Hematopoietic multipotent progenitor cell treated with erythropoietin and hydrocortisone succinate and interleukin-3 and kit ligand, for 8 days (in vitro differentiated cells): Measurements from ENCODE around the gene IRF8.
"Not testable (repeated sequence)": the region's sequence is repeated elsewhere in the genome, so short reads cannot be mapped to it uniquely, and the experiment has no call there.

Experiments used
- DNase-seq: peaks from one replicate; pipeline ENCODE4 v3.0.0-alpha.2; 2015

Gene IRF8

DNA sequence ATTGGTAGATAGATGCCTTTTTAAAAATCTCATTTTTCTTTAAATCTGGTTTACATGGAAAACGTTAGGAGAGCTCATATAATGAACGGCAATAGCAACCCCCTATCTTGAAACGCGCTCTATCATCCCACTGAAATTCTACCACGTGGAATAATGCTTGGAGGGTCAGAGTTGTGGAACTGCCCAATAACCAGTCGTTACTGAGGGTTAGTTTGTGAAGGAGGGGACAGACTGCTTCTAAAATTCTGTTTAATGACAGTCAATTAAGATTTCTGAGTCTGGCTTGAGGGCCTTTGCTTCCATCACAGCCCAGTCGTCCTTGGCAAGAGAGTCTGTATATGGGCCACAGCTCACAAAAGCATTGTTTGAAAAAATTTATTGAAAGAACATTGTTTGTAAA, 482 bp downstream of the IRF8 start:
- DNase-seq = no peak

DNA sequence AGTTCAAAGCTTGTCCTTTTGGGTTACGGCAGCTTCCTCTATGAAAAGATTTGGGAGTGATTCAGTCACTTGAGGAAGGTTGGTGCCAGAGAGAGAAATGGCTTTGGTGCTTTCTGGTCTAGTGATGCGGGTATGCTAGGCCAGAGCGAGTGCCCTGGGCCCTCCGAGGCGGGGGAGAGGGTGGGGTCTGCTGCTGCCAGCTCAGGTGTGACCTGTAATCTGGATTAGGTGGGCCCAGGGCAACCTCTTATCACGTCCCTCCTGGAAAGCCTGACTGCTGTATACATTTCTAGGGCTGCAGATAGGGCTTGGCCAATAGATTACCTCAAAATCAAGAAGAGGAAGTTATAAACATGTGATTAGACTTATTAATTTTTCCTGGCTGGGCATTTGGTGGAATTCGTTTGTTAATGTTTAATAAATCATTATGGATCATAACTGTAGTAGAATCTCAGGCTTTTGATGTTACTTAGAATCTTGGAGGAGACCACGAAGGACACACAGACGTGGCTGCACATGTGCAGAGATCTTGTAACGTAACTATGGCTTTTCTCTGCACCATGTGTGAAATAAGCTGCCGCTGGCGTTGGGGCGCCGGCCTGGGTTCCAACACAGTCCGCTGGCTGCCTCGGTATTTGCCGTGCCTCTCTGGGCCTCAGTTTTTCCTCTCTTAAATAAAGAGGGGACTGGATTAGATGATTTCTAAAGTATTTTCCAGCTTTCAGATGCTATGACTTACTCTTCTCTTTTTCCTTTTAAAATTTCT, 1.2 kb downstream of the IRF8 start:
- DNase-seq = no peak

GRCh38 chr16:85901110-85901509, 2.1 kb downstream of the IRF8 start:
- no peak for DNase-seq

DNA sequence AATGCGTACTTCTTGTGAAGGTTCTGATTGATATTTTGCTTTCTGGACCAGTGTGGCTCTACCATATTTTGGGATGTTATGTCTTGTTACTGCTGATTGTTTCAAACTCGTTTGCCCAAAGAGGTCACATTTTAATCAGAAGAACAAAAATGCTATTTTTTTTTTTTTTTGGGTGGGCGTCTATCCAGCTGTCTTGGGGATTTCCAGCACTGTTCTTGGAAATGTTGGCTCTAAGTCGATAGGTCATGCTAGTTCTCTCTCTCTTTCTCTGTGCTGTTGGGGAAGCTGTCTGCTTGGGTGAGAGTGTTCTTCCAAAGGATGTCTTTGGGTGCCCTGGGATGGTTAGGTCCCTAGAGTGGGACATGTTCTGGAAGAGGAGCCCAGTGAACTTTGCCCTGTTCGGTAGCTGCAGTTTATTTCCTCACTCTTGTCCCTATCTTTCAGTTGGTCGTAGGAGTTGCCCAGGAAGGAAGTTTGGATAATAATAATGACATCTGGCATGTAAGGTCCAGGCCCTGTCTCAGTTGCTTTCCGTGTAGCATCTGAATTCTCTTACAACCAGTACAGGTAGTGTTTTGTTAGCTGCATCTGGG, 2.9 kb downstream of the IRF8 start:
- no peak for DNase-seq

DNA sequence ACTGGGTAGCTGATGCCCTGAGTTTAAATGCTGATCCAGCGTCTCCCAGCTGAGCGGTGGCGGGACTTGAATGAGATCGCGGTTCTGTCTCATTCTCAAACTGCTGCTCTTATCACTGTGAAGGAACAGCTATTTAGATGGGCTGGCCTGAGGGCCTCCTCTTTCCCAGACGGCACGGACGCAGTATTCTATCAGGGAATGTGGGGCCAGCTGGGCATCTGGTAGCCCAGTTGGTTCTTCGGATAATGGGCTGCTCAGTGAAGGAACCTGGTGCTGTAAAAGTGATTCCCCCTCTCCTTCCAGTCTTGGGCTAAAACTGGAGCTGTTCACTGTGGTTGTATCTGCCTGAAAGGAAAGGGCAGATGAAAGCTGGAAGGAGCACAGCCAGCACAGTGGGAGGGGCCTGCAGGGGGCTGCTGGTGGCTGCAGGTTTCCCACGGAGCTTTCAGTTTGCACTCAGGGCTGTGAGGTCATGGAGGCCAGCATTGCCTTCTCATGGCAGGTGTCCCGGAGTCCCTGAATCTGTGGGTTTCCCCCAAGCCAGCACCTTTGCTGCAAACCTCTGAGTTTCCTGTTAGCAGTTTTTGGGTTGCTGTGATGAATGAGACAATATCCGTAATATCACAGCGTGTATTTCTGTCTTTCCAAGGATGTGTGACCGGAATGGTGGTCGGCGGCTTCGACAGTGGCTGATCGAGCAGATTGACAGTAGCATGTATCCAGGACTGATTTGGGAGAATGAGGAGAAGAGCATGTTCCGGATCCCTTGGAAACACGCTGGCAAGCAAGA, 3.6 kb downstream of the IRF8 start:
- no peak for DNase-seq

DNA sequence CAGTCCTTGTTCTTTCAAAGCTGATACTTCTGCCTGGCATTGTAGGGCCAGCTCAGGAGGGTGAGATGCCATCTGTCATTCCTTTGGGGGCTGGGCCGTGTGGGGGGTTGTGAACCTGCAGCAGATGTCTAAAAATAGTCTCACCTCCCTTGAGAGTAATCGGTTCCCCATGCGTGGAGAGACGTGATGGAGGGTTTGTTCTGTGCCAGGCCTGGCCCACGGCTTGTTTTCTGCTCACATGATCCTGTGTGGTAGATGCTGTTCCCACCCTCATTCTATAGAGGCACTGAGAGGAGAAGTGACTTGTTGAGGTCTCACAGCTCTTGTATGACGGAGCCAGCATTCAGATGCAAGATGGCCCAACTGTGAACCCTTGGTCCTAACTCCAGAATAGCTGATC, 4.6 kb downstream of the IRF8 start:
- no peak for DNase-seq

- no peak for DNase-seq
Measured at GRCh38 chr16:85905110-85906095, 6.4 kb downstream of the IRF8 start.

- DNase-seq = no peak
Measured at GRCh38 chr16:85906349-85906748, 7.4 kb downstream of the IRF8 start.

DNA sequence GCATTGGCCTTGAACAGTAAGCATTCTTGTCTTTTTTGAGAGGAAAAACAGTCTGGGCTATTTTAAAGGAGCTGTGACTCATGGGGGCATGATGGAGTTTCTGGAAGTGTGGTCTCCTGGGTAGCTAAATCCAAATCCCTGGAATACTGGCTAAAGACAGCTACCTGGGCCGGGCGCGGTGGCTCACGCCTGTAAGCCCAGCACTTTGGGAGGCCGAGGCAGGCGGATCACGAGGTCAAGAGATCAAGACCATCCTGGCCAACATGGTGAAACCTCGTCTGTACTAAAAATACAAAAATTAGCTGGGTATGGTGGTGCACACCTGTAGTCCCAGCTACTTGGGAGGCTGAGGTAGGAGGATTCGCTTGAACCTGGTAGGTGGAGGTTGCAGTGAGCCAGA, 8.3 kb downstream of the IRF8 start:
- not testable (repeated sequence) for DNase-seq

GRCh38 chr16:85908444-85908843, 9.5 kb downstream of the IRF8 start:
- no peak for DNase-seq

DNA sequence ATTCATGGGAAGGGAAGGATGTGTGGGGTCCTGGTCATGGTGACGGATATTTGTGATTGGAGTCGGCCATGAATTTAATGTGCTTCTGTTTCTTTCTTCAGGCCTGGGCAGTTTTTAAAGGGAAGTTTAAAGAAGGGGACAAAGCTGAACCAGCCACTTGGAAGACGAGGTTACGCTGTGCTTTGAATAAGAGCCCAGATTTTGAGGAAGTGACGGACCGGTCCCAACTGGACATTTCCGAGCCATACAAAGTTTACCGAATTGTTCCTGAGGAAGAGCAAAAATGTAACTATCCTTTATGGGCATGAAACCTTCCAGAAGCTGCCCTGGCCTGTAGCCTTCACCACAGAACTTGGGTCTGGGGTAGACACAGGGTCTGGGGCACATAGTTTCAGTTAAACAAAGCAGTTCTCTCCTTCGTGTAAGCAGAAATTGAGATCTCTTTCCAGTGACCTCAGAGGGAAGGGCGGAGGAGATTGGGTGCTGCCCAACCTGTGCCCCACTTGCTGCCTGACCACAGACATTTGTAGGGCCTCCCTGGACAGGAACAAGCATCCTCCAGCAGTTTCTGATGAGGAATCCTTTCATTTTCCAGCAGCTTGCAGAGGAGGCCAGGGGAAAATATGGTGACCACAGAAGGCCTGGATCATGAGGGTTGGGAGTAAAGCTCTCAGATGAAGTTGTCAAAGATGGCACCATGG, 10.1 kb downstream of the IRF8 start:
- DNase-seq = no peak

GRCh38 chr16:85909932-85910853, 11.2 kb downstream of the IRF8 start:
- no peak for DNase-seq

DNA sequence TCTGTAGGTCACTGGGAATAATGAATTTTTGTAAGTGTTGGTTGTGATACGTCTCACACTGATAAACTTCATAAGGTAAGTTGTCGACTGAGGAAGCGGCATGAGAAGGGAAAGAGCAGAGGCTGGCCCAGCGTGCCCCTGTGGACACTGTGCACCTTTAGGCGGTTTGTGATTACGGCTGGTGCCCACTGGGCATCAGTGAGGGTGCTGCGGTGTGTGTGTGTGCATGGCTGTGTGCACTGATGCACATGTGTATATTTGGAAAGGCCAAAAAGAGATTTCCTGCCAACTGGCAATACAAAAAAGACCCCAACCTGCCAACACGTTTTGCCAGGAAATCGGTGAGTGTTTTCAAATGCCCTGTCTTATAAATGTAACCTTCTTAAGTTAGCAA, 11.9 kb downstream of the IRF8 start:
- no peak for DNase-seq

DNA sequence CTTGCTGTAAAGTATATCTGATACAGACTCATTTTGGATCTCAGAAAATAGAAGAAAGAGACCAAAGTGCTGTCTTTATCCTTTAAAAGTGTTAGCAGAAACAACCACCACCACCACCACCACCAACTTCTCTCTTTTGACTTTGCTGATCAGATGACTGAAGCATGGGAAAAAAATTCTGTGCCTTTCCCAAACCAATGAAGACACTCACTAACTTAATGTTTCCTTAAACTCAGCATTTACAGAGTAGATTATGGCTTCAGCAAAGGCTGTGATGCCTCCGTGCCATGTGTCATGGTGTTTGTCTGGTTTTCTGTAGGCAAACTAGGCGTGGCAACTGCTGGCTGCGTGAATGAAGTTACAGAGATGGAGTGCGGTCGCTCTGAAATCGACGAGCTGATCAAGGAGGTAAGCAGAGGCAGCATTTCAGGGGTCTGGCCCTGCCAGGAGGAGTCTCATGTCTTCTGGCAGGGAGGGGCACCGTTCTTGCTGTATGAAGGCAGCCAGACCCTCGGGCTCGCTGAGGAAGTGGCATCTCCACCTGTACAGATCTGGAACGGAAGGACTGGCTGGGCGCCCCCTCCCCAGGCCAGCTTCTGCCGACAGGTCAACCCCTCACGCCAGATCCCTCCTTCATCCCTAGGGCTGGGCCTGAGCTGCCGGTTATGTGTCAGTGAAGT, 12.4 kb downstream of the IRF8 start:
- DNase-seq = no peak

DNA sequence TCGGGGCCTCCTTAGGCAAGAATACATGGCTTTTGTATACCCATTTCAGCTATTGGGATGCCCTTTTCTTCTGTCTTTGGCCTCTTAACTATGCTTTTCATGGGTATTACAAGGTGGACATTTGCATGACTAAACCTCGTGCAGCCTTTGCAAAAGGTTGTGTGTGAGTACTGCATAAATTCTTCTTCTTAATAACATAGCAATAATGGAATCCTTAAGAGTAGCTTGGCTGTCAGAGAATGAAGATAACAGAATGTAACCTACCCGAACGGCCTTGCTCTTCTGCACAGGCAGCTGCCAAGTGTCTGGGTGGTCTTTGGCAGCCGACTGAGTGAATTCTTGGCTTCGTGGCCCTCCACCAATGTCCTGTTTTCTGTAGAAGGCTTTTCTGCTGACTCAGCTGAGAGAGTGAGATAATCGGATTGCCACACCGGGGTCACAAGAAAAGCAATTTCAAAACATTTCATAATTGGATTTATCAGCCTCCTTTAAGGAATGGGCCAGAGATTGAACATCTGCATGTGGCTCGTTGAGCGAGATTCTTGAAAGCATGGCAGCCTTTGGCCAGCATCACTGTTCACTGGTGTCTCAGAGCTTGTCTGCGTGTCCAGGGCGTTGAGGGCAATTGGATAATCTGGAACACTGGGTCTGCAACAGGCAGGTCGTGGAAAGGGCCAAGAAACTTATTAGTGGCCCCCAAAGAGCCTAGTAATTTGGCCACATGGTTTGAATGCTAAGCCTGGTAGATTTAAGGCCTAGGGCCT, 13.4 kb downstream of the IRF8 start:
- DNase-seq = no peak

- no peak for DNase-seq
Measured at GRCh38 chr16:85913141-85913601, 14.2 kb downstream of the IRF8 start.

- no peak for DNase-seq
Measured at GRCh38 chr16:85913688-85914422, 14.9 kb downstream of the IRF8 start.

DNA sequence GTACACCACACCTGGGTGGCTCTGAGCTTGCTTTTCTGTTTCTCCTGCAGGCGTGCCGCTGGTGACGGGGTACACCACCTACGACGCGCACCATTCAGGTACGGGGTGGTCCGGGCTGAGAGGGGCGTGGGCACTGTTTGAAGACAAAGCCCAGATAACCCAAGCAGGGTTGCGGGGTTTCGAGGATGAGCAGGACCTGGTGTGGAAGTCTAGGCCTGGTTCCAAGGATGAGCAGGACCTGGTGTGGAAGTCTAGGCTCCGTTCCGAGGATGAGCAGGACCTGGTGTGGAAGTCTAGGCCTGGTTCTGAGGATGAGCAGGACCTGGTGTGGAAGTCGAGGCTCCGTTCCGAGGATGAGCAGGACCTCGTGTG, 15.4 kb downstream of the IRF8 start:
- no peak for DNase-seq
